ENCODE measurements around the gene S100B.
"Not testable (repeated sequence)": the region's sequence is repeated elsewhere in the genome, so short reads cannot be mapped to it uniquely, and the experiment has no call there.

The S100B gene

GRCh38 chr21:46604975-46605766 lies at the start of gene S100B:
Gene S100B, minus strand, starts transcription at chr21:46605082. Its CDS starts 2,667 bp downstream, at chr21:46602415.
- no peak for DNase-seq

GRCh38 chr21:46651121-46651520 lies 46.2 kb upstream of the S100B start:
- no peak for DNase-seq

- DNase-seq: no peak
Observed at GRCh38 chr21:46650476-46651098, 45.7 kb upstream of the S100B start.

- DNase-seq: no peak
Observed at GRCh38 chr21:46649356-46649755, 44.5 kb upstream of the S100B start.

- no peak for DNase-seq
Observed at GRCh38 chr21:46648539-46648938, 43.7 kb upstream of the S100B start.

GRCh38 chr21:46646541-46647154 lies 41.8 kb upstream of the S100B start:
- no peak for DNase-seq

GRCh38 chr21:46645840-46646239 lies 41.0 kb upstream of the S100B start:
- no peak for DNase-seq

GRCh38 chr21:46643379-46644177 lies 38.7 kb upstream of the S100B start:
- DNase-seq: no peak

GRCh38 chr21:46641656-46642055 lies 36.8 kb upstream of the S100B start:
- no peak for DNase-seq

- peak; percentile 2 for DNase-seq
Observed at GRCh38 chr21:46639489-46640386, 34.9 kb upstream of the S100B start.

GRCh38 chr21:46637952-46638746 lies 33.3 kb upstream of the S100B start:
- DNase-seq: no peak

- no peak for DNase-seq
Observed at GRCh38 chr21:46636550-46637285, 31.8 kb upstream of the S100B start.

- DNase-seq: no peak
Observed at GRCh38 chr21:46636181-46636512, 31.3 kb upstream of the S100B start.

- DNase-seq: peak; percentile 87
Observed at GRCh38 chr21:46635324-46636180, 30.7 kb upstream of the S100B start, which contains the start of gene PRMT2. Gene PRMT2, plus strand, starts transcription at chr21:46635674. Its CDS starts 1,278 bp downstream, at chr21:46636952.

GRCh38 chr21:46634966-46635323 lies 30.1 kb upstream of the S100B start:
- DNase-seq: peak; percentile 82

- DNase-seq: no peak
Observed at GRCh38 chr21:46634427-46634826, 29.5 kb upstream of the S100B start.

GRCh38 chr21:46633566-46633965 lies 28.7 kb upstream of the S100B start:
- DNase-seq: no peak

- not testable (repeated sequence) for DNase-seq
Observed at GRCh38 chr21:46630915-46631314, 26.0 kb upstream of the S100B start.

- no peak for DNase-seq
Observed at GRCh38 chr21:46628868-46629267, 24.0 kb upstream of the S100B start.

GRCh38 chr21:46627726-46628125 lies 22.8 kb upstream of the S100B start:
- DNase-seq: no peak

Measured in NCI-H526 treated with DMSO at 0.1 percent for 48 hours (cell line).